OCI-LY7 (cell line): ENCODE data around the gene KIF12. TPM values are rescaled to one million over a fixed set of nuclear protein-coding genes. Genes with fewer than 3 reads are reported as not detected.
A peak's percentile ranks its signal among the peaks of the same experiment; 100 is the strongest.
"Not testable (repeated sequence)": the region's sequence is repeated elsewhere in the genome, so short reads cannot be mapped to it uniquely, and the experiment has no call there.

Experiments
- BruUV-seq: library from RNA; stranded (reverse); fragments of 400-500 nt; replicated peaks from 2 replicates; lab custom pipeline; 2021; lab: Mats Ljungman, UMichigan
- CTCF ChIA-PET: fragments of 300-600 bp; sonication (Branson Sonifier 250); formaldehyde crosslinking; loops from one replicate; lab custom pipeline; 2022; ENCODE audit warnings: antibody characterized with exemption; ENCODE audit not compliant: unreplicated experiment; lab: Charles Lee
- POLR2A ChIA-PET: fragments of 300-600 bp; sonication (Branson Sonifier 250); formaldehyde crosslinking; loops from one replicate; lab custom pipeline; 2022; ENCODE audit warnings: antibody characterized with exemption; lab: Charles Lee
- DNase-seq: peaks from one replicate; pipeline ENCODE4 v3.0.0-alpha.2; 2015; ENCODE audit warnings: low spot score
- H2AFZ ChIP-seq: fragments of 200-600 bp; sonication (generic), shearing (Covaris generic); 2 replicates; pipeline ENCODE4 v1.6.1; 2014; ENCODE audit warnings: mild to moderate bottlenecking, antibody characterized with exemption, low read length, moderate library complexity
- H3K27ac ChIP-seq: fragments of 200-600 bp; sonication (generic); 2 replicates; pipeline ENCODE4 v1.5.1; 2014; ENCODE audit warnings: mixed run types, low read depth, mild to moderate bottlenecking, moderate library complexity, low read length, inconsistent platforms; ENCODE audit not compliant: poor library complexity, severe bottlenecking
- H3K36me3 ChIP-seq: fragments of 200-600 bp; sonication (generic); 2 replicates; pipeline ENCODE4 v1.6.1; 2014; ENCODE audit warnings: mild to moderate bottlenecking, antibody characterized with exemption, low read length, moderate library complexity, mixed read lengths; ENCODE audit not compliant: insufficient read depth
- H3K4me1 ChIP-seq: fragments of 200-600 bp; sonication (generic); 2 replicates; pipeline ENCODE4 v1.5.1; 2014; ENCODE audit warnings: mild to moderate bottlenecking, low read length; ENCODE audit not compliant: insufficient read depth, poor library complexity, severe bottlenecking
- H3K4me2 ChIP-seq: fragments of 200-600 bp; sonication (generic); 2 replicates; pipeline ENCODE4 v1.6.1; 2014; ENCODE audit warnings: mild to moderate bottlenecking, low read length
- H3K4me3 ChIP-seq: fragments of 200-600 bp; sonication (generic); 2 replicates; pipeline ENCODE4 v1.5.1; 2014; ENCODE audit warnings: mild to moderate bottlenecking, low read depth, low read length; ENCODE audit not compliant: poor library complexity, severe bottlenecking
- H3K79me2 ChIP-seq: fragments of 200-600 bp; sonication (generic); 2 replicates; pipeline ENCODE4 v1.6.1; 2016; ENCODE audit warnings: low read depth, mild to moderate bottlenecking, low read length, moderate library complexity, mixed read lengths; ENCODE audit not compliant: insufficient read depth
- H3K9me2 ChIP-seq: fragments of 200-600 bp; sonication (generic); 2 replicates; pipeline ENCODE4 v1.6.1; 2016; ENCODE audit warnings: mild to moderate bottlenecking, low read length, mixed read lengths; ENCODE audit not compliant: insufficient read depth
- H3K9me3 ChIP-seq: fragments of 200-600 bp; sonication (generic); 2 replicates; pipeline ENCODE4 v1.6.1; 2014; ENCODE audit warnings: mild to moderate bottlenecking, mixed run types, low read length, mixed read lengths
- H4K20me1 ChIP-seq: fragments of 200-600 bp; sonication (generic); 2 replicates; pipeline ENCODE4 v1.6.1; 2014; ENCODE audit warnings: mild to moderate bottlenecking, antibody characterized with exemption, low read length, moderate library complexity, mixed read lengths; ENCODE audit not compliant: insufficient read depth
- CTCF ChIP-seq: fragments of 200-600 bp; sonication (generic); conservative IDR thresholded peaks from 2 replicates; pipeline ENCODE4 v1.5.1; 2014; ENCODE audit warnings: mild to moderate bottlenecking, antibody characterized with exemption, low read length, moderate library complexity, mixed read lengths
- EZH2phosphoT487 ChIP-seq: fragments of 200-600 bp; sonication (generic); IDR thresholded peaks from 2 replicates; pipeline ENCODE4 v1.6.1; 2018; ENCODE audit warnings: low read depth, borderline replicate concordance, mild to moderate bottlenecking, mixed run types, antibody characterized with exemption, low read length, moderate library complexity, mixed read lengths
- intact Hi-C: fragments of 100-400 bp; cut with micrococcal nuclease; formaldehyde crosslinking; loops from one replicate; pipeline ENCODE4 v1.10.0; 2022; ENCODE audit not compliant: unreplicated experiment
- total RNA-seq, 2 experiments: library from RNA; depleted of rRNA in 1 of 2; stranded (reverse); fragments of >200 nt in 1 of 2; shearing (Covaris generic) in 1 of 2; gene quantifications; 2 replicates each; pipeline ENCODE4 v1.2.3, GENCODE V29; 2014 to 2022

KIF12 gene
- total RNA-seq, 2 experiments from 2014 or later = not detected

- no peak for DNase-seq
- H3K9me3 ChIP-seq = no peaks in the 10 kb centered on the region
- no peak overlapping the region for H2AFZ ChIP-seq
- ChIA-PET POLR2A (no interaction called here), CTCF (no interaction called here)
- no TSS peak for BruUV-seq
- intact Hi-C loops = no loop called here
- no peak overlapping the region for H3K4me2 ChIP-seq
- no peaks in the 10 kb centered on the region for H3K4me1 ChIP-seq
- H3K9me2 ChIP-seq = no peaks in the 10 kb centered on the region
- H4K20me1 ChIP-seq = no peaks in the 10 kb centered on the region
- H3K36me3 ChIP-seq = no peaks in the 10 kb centered on the region
- no peak overlapping the region for H3K27ac ChIP-seq
- H3K4me3 ChIP-seq = no peak overlapping the region
- H3K79me2 ChIP-seq = no peaks in the 10 kb centered on the region
- TF ChIP-seq EZH2phosphoT487 (no peak), CTCF (no peak)
Observed at GRCh38 chr9:114084282-114085073, 14.6 kb downstream of the KIF12 start.

- Histone ChIP-seq H2AFZ (no peak overlapping the region), H3K9me3 (no peaks in the 10 kb centered on the region), H3K79me2 (no peaks in the 10 kb centered on the region), H3K27ac (no peak overlapping the region), H3K4me2 (no peak overlapping the region), H3K36me3 (no peaks in the 10 kb centered on the region), H3K4me3 (no peak overlapping the region), H4K20me1 (no peaks in the 10 kb centered on the region), H3K4me1 (no peaks in the 10 kb centered on the region), H3K9me2 (no peaks in the 10 kb centered on the region)
- BruUV-seq = no TSS peak
- ChIA-PET POLR2A (no interaction called here), CTCF (no interaction called here)
- TF ChIP-seq EZH2phosphoT487 (no peak), CTCF (no peak)
- intact Hi-C loops = no loop called here
- no peak for DNase-seq
Observed at GRCh38 chr9:114083666-114084065, 15.4 kb downstream of the KIF12 start.

- not testable (repeated sequence) for H3K4me1 ChIP-seq, H2AFZ ChIP-seq, H3K9me3 ChIP-seq, H3K9me2 ChIP-seq, BruUV-seq, DNase-seq, H4K20me1 ChIP-seq, H3K4me2 ChIP-seq, H3K79me2 ChIP-seq, H3K27ac ChIP-seq, H3K36me3 ChIP-seq, H3K4me3 ChIP-seq
- ChIA-PET POLR2A (interaction anchor here (0.7 kb wide), 1 partner anchor 8 kb away, joined by 4 read pairs; no protein-coding TSS in a partner anchor), CTCF (interaction anchor here (1.1 kb wide), 1 partner anchor 11 kb away, joined by 4 read pairs; no protein-coding TSS in a partner anchor)
- TF ChIP-seq CTCF = peak; percentile 37; the same call in 1 of the 2 replicates
- intact Hi-C loops = loop anchor here (1.0 kb wide), 1 partner anchor 208 kb away; no protein-coding TSS in a partner anchor
Observed at GRCh38 chr9:114082763-114083412, 16.2 kb downstream of the KIF12 start.
